HG03097 (cell line): ENCODE results near the gene C1orf174.

Source experiments
- ATAC-seq: cut with Tn5 transposase; IDR thresholded peaks from one replicate; pipeline ENCODE4 v1.9.1; 2021; ENCODE audit not compliant: unreplicated experiment, low FRiP score

The C1orf174 gene

DNA sequence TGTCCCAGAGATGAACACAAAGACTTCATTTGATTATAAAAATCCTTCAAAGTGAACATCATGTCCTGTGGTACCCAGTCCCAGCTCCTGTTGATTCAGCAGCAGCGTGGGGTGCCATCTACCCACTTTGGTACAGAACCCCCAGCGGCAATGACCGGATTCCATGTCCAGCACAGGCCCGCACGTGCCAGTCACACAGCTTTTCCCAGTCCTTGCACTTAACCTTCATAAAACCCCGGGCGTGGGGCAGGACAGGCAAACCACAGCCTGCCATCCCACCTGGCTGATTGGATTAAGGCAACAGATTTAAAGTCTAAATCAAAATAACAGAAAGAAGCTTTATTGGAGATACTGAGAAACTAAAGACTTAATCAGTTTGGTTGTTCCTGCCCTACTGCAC, 58.6 kb downstream of the C1orf174 start:
- ATAC-seq = no peak
